Measurements from ENCODE around the gene CASP14.

DNA sequence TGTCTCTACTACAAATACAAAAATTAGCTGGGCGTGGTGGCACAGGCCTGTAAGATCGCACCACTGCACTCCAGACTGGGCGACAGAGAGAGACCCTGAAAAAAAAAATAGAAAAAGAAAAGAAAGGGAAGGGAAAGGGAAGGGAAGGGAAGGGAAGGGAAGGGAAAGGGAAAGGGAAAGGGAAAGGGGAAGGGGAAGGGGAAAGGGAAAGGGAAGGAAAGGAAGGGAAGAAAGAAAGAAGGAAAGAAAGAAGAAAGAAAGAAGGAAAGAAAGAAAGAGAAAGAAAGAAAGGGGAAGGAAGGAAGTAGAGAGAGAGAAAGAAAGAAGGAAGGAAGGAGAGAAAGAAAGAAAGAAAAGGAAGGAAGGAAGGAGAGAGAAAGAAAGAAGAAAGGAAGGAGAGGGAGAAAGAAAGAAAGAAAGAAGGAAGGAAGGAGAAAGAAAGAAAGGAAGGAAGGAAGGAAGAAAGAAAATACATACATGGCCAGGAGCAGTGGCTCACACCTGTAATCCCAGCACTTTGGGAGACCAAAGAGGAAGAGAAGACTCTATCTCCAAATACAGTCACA lies 49.8 kb downstream of the CASP14 start:
- TF ChIP-seq, protein P1, sequence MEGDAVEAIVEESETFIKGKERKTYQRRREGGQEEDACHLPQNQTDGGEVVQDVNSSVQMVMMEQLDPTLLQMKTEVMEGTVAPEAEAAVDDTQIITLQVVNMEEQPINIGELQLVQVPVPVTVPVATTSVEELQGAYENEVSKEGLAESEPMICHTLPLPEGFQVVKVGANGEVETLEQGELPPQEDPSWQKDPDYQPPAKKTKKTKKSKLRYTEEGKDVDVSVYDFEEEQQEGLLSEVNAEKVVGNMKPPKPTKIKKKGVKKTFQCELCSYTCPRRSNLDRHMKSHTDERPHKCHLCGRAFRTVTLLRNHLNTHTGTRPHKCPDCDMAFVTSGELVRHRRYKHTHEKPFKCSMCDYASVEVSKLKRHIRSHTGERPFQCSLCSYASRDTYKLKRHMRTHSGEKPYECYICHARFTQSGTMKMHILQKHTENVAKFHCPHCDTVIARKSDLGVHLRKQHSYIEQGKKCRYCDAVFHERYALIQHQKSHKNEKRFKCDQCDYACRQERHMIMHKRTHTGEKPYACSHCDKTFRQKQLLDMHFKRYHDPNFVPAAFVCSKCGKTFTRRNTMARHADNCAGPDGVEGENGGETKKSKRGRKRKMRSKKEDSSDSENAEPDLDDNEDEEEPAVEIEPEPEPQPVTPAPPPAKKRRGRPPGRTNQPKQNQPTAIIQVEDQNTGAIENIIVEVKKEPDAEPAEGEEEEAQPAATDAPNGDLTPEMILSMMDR (IDR thresholded peaks at IDR 0.05) = no peak
- no peak for TF ChIP-seq EP300 (IDR thresholded peaks at IDR 0.05; ENCODE audit: low read depth)
- TF ChIP-seq POLR2A (IDR thresholded peaks at IDR 0.05) = no peak
